Cardiac fibroblast (primary cell): ENCODE measurements around the gene TOMM34.

ENCODE experiments used
- DNase-seq, 2 donors: peaks; one replicate each; pipeline versions ENCODE4 v3.0.0 to v3.0.0-alpha.2; 2010; ENCODE audit warnings: low read depth in 2 of 2
- H3K4me3 ChIP-seq, 2 donors: replicated peaks in 1 of 2; 1 replicate in 1 of 2; 2 replicates in 1 of 2; pipeline ENCODE4 v1.5.1; 2011; ENCODE audit warnings: low read depth in 2 of 2, low read length in 2 of 2, mild to moderate bottlenecking in 2 of 2, moderate library complexity in 1 of 2
- TF ChIP-seq, protein P1 (sequence below): IDR thresholded peaks from one replicate; pipeline ENCODE4 v1.5.1; 2011; ENCODE audit warnings: low read depth, mild to moderate bottlenecking, low read length, inconsistent platforms

Gene TOMM34

DNA sequence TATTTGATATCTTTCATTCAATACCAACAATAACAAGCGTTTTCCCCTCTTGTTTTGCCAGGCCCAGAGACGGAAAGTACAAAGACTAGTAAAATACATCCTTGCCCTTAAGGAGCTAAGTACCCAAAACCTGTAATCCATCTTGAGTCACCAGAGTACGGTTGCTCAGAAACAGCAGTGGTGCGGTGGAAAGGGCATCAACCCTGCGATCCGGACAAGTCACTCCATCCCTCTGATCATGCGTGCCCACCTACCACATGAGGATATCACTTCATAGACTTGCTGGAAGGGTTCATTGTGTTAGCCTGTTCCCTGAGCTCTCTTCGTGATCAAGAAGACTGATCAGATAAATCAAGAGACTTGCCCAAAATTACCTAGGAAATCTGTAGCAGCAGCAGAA is 1.9 kb downstream of the TOMM34 start:
- H3K4me3 ChIP-seq: no peak overlapping the region
- no peak for DNase-seq
- TF ChIP-seq, protein P1, sequence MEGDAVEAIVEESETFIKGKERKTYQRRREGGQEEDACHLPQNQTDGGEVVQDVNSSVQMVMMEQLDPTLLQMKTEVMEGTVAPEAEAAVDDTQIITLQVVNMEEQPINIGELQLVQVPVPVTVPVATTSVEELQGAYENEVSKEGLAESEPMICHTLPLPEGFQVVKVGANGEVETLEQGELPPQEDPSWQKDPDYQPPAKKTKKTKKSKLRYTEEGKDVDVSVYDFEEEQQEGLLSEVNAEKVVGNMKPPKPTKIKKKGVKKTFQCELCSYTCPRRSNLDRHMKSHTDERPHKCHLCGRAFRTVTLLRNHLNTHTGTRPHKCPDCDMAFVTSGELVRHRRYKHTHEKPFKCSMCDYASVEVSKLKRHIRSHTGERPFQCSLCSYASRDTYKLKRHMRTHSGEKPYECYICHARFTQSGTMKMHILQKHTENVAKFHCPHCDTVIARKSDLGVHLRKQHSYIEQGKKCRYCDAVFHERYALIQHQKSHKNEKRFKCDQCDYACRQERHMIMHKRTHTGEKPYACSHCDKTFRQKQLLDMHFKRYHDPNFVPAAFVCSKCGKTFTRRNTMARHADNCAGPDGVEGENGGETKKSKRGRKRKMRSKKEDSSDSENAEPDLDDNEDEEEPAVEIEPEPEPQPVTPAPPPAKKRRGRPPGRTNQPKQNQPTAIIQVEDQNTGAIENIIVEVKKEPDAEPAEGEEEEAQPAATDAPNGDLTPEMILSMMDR: no peak

DNA sequence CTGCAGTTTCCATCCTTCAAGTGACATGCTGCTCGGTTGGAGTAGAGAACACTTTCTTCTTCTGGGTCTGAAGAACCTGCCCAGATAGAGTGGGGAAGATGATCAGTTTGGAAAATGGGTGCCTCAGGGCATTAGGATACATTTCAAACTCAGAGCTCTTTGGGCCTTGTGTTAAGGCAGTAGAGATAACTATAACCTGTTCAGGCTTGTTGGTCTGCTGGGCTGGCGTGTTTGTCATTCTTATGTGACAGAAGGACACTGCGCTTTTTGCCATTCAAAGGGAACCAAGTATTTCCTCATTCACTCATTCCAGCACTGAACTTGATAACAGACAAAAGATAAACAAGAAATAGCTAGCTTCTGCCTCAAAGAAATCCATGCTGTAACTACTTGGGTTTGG is 3.8 kb downstream of the TOMM34 start:
- H3K4me3 ChIP-seq: no peak overlapping the region
- TF ChIP-seq, protein P1: no peak
- no peak for DNase-seq

DNA sequence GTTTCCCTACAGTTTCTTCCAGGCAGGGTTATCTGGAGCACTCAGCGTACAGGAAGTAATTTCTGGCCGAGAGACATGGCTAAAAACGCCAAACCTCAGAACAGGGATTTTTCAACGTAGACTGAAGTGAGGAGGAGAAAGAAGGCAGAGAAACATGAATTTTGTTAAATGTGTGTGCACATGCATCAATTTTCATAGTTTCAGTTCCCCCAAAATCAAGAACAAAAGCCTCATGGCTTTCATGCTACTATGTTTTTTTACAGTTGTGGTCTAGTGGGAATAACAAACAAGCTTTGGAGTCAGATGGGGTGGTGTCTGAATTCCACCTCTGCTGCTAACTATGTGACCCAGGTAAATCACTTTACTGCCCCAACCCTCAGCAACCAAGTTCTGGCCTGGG is 4.9 kb downstream of the TOMM34 start:
- no peak overlapping the region for H3K4me3 ChIP-seq
- no peak for DNase-seq
- TF ChIP-seq, protein P1: no peak

DNA sequence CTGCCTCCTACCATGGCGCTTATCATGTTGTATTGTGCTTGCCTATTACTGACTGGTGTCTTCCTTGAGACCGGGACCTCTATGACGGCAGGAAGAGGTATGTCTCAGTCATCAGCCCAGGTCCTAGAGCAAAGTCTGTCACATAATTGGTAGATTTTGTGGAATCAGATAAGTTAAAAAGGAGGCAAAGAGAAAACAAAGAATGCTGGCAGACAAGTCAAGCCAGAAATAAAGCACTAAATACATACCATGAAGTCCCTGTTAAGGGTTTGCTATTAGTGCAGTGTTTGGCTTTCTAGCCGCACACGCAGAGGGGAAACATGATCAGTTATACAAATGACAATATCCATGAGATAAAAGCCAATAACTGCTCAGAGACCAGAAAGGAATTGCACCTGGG is 6.0 kb downstream of the TOMM34 start:
- H3K4me3 ChIP-seq: no peak overlapping the region
- TF ChIP-seq, protein P1: no peak
- DNase-seq: no peak

DNA sequence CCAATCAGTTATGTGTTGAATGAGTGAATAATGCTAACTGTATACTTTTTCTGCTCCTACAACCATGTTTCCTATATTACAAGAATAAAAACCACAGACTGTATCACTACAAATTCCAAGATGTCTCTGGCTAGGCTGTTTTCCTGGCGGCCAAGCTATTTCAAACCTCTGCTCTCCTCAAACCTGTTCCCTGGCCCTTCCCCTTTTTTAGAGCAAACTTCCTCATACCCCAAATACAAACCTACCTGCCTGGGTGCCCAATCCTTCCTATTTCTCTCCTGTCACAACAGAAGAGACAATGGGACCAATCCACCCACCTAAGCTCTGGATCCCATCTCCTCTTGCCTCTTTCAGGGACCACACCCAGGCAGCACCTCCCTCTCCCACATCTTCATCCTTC is 7.5 kb downstream of the TOMM34 start:
- no peak for DNase-seq
- TF ChIP-seq, protein P1: no peak

DNA sequence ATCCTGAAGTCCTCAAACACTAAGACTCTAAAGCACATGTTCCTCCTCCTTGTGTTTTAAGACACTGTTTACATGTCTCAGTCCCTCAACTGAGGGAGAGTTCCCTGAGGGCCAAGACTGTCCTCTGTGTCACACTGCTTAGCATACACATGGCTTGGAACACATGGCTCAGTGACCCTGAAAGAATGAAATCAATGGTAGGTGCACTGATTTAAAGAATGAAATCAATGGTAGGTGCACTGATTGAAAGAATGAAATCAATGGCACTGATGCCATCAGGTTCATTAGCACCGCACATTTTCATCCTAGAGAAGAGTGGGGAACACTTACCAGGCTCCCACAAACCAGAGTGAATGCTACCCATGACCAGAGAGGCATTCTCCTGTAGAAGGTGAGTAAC is 9.8 kb downstream of the TOMM34 start:
- no peak overlapping the region for H3K4me3 ChIP-seq
- no peak for DNase-seq
- TF ChIP-seq, protein P1: no peak

More for the DNA sequence above, 7.5 kb downstream of the TOMM34 start:
- no peak overlapping the region for H3K4me3 ChIP-seq

DNA sequence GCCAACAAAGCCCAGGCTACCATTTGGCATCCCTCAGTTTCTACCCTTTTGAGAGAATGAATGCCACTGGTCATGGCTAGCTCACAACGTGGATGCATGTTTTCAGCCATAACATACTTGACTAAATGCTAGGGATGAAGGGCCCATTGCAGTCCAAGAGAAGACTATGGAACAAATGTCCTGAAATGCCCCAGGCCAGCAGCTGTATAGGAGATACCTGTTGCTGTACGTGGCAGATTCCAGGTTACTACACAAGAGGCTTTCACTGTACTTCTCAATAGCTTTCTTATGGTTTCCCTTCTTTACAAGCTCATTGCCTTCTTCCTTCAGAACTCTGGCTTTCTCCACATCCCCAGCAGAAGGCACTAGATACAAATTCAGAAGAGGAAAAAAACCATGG is 11.7 kb downstream of the TOMM34 start:
- H3K4me3 ChIP-seq: no peak overlapping the region
- DNase-seq: no peak
- TF ChIP-seq, protein P1: no peak
